HG03045 (cell line): ENCODE measurements around the gene GLT8D2.

Source experiments
- ATAC-seq: cut with Tn5 transposase; IDR thresholded peaks from one replicate; pipeline ENCODE4 v1.9.1; 2021; ENCODE audit warnings: mild to moderate bottlenecking, moderate library complexity; ENCODE audit not compliant: unreplicated experiment

The GLT8D2 gene

GRCh38 chr12:104003596-104003995 is 46.4 kb downstream of the GLT8D2 start:
- no peak for ATAC-seq

- ATAC-seq: no peak
Observed at GRCh38 chr12:104002686-104003085, 47.3 kb downstream of the GLT8D2 start.

GRCh38 chr12:104000807-104001434 is 49.1 kb downstream of the GLT8D2 start:
- no peak for ATAC-seq

- no peak for ATAC-seq
Observed at GRCh38 chr12:103998976-103999375, 51.0 kb downstream of the GLT8D2 start.

GRCh38 chr12:103997286-103997900 is 52.6 kb downstream of the GLT8D2 start:
- no peak for ATAC-seq

- ATAC-seq: no peak
Observed at GRCh38 chr12:103996595-103996994, 53.4 kb downstream of the GLT8D2 start.

GRCh38 chr12:103994235-103994634 is 55.8 kb downstream of the GLT8D2 start:
- no peak for ATAC-seq

- no peak for ATAC-seq
Observed at GRCh38 chr12:103986829-103987228, 63.2 kb downstream of the GLT8D2 start.

- ATAC-seq: no peak
Observed at GRCh38 chr12:103978384-103978982, 71.5 kb downstream of the GLT8D2 start.

GRCh38 chr12:103975368-103975767 is 74.6 kb downstream of the GLT8D2 start:
- ATAC-seq: no peak

- ATAC-seq: no peak
Observed at GRCh38 chr12:103973909-103974308, 76.1 kb downstream of the GLT8D2 start.

GRCh38 chr12:103969391-103969790 is 80.6 kb downstream of the GLT8D2 start:
- no peak for ATAC-seq

- no peak for ATAC-seq
Observed at GRCh38 chr12:103966736-103967135, 83.3 kb downstream of the GLT8D2 start.

GRCh38 chr12:103965590-103966504 is 84.1 kb downstream of the GLT8D2 start, which contains the start of gene TDG:
Gene TDG (plus strand): TSS chr12:103965872. CDS start chr12:103966038, 166 bp downstream.
- peak; percentile 93 for ATAC-seq

GRCh38 chr12:103965255-103965589 is 84.8 kb downstream of the GLT8D2 start:
- no peak for ATAC-seq

- ATAC-seq: no peak
Observed at GRCh38 chr12:103964805-103965204, 85.2 kb downstream of the GLT8D2 start.

- no peak for ATAC-seq
Observed at GRCh38 chr12:103962493-103962892, 87.5 kb downstream of the GLT8D2 start.

GRCh38 chr12:103960616-103961227 is 89.3 kb downstream of the GLT8D2 start:
- no peak for ATAC-seq

GRCh38 chr12:103958621-103959020 is 91.4 kb downstream of the GLT8D2 start:
- no peak for ATAC-seq

GRCh38 chr12:103957865-103958388 is 92.1 kb downstream of the GLT8D2 start:
- no peak for ATAC-seq
